GM18505 (cell line): ENCODE data around the gene SFTPB.
"Not testable (repeated sequence)": the region's sequence is repeated elsewhere in the genome, so short reads cannot be mapped to it uniquely, and the experiment has no call there.

Experiments
- ATAC-seq: cut with Tn5 transposase; IDR thresholded peaks from one replicate; pipeline ENCODE4 v1.9.1; 2021; ENCODE audit not compliant: unreplicated experiment
- POLR2A ChIP-seq: IDR thresholded peaks from 4 replicates; pipeline ENCODE4 v1.6.1; 2011; ENCODE audit warnings: borderline replicate concordance; ENCODE audit not compliant: insufficient read depth, insufficient read length; ENCODE audit errors: extremely low read depth

Gene SFTPB

GRCh38 chr2:85675866-85676548, 8.0 kb upstream of the SFTPB start:
- no peak for TF ChIP-seq POLR2A

GRCh38 chr2:85675427-85675826, 7.4 kb upstream of the SFTPB start:
- no peak for TF ChIP-seq POLR2A
- no peak for ATAC-seq

More at GRCh38 chr2:85675866-85676548, 8.0 kb upstream of the SFTPB start:
- no peak for ATAC-seq

GRCh38 chr2:85674417-85674816, 6.4 kb upstream of the SFTPB start:
- no peak for TF ChIP-seq POLR2A
- no peak for ATAC-seq

- no peak for TF ChIP-seq POLR2A
- no peak for ATAC-seq
Measured at GRCh38 chr2:85673716-85674375, 5.8 kb upstream of the SFTPB start.

- no peak for ATAC-seq
- TF ChIP-seq POLR2A = no peak
Measured at GRCh38 chr2:85672456-85672855, 4.5 kb upstream of the SFTPB start.

- ATAC-seq = not testable (repeated sequence)
Measured at GRCh38 chr2:85670416-85670815, 2.4 kb upstream of the SFTPB start.

- peak; percentile 60 for ATAC-seq
- no peak for TF ChIP-seq POLR2A
Measured at GRCh38 chr2:85669549-85669948, 1.6 kb upstream of the SFTPB start.

GRCh38 chr2:85668857-85669142, 801 bp upstream of the SFTPB start:
- no peak for TF ChIP-seq POLR2A
- no peak for ATAC-seq

- no peak for ATAC-seq
Measured at GRCh38 chr2:85667561-85668008, 414 bp downstream of the SFTPB start.

GRCh38 chr2:85666435-85667316, 1.3 kb downstream of the SFTPB start:
- ATAC-seq = no peak
- no peak for TF ChIP-seq POLR2A

More at GRCh38 chr2:85667561-85668008, 414 bp downstream of the SFTPB start:
- TF ChIP-seq POLR2A = no peak

- no peak for ATAC-seq
- TF ChIP-seq POLR2A = no peak
Measured at GRCh38 chr2:85666016-85666415, 2.0 kb downstream of the SFTPB start.

- ATAC-seq = no peak
- TF ChIP-seq POLR2A = no peak
Measured at GRCh38 chr2:85665264-85665937, 2.6 kb downstream of the SFTPB start.
